SK-N-SH (cell line): ENCODE measurements around the gene LPP. TPM values are rescaled to one million over a fixed set of nuclear protein-coding genes. Genes with fewer than 3 reads are reported as not detected.

ENCODE experiments used
- CTCF ChIA-PET: fragments of 300-600, 350-600 bp; formaldehyde crosslinking; extraction: SDS; loops from one replicate; lab custom pipeline; 2021; lab: Yijun Ruan, JAX
- POLR2A ChIA-PET: fragments of 350-600 bp; sonication (Branson Sonifier 250); formaldehyde crosslinking; extraction: SDS; loops from one replicate; lab custom pipeline; 2020; ENCODE audit warnings: antibody characterized with exemption, inconsistent platforms; lab: Yijun Ruan, JAX
- DNase-seq: peaks from one replicate; pipeline ENCODE4 v3.0.0; 2012
- H2AFZ ChIP-seq: fragments of 200-600 bp; sonication (generic); 2 replicates; pipeline ENCODE4 v1.8.1; 2016; ENCODE audit warnings: antibody characterized with exemption, mild to moderate bottlenecking, low read depth
- H3F3A ChIP-seq: fragments of 200-600 bp; sonication (generic); replicated peaks from 2 replicates; pipeline ENCODE3; 2016; ENCODE audit warnings: antibody characterized with exemption, mild to moderate bottlenecking; ENCODE audit not compliant: insufficient read depth
- H3K27ac ChIP-seq, 2 experiments: fragments of 200-500 bp in 1 of 2; fragments of 200-600 bp in 1 of 2; sonication (Bioruptor generic) in 1 of 2; sonication (generic), shearing (Covaris generic) in 1 of 2; 2 replicates each; pipeline versions ENCODE4 v1.5.1 to v1.6.1; 2014 to 2016; ENCODE audit warnings: low read depth in 2 of 2, inconsistent platforms in 1 of 2, low read length in 1 of 2, mild to moderate bottlenecking in 1 of 2, mixed read lengths in 1 of 2
- H3K27me3 ChIP-seq: fragments of 200-600 bp; sonication (generic), shearing (Covaris generic); 2 replicates; pipeline ENCODE4 v1.6.1; 2016; ENCODE audit warnings: mixed run types; ENCODE audit not compliant: insufficient read depth
- H3K36me3 ChIP-seq, 2 experiments: fragments of 200-500 bp in 1 of 2; fragments of 200-600 bp in 1 of 2; sonication (Bioruptor generic) in 1 of 2; sonication (generic) in 1 of 2; replicated peaks in 1 of 2; 2 replicates each; pipeline versions ENCODE3 to v1.5.1; 2014 to 2016; ENCODE audit warnings: low read length in 1 of 2, mild to moderate bottlenecking in 1 of 2; ENCODE audit not compliant: insufficient read depth in 2 of 2, control insufficient read depth in 1 of 2
- H3K4me1 ChIP-seq, 2 experiments: fragments of 200-500 bp in 1 of 2; fragments of 200-600 bp in 1 of 2; sonication (Bioruptor generic) in 1 of 2; sonication (generic), shearing (Covaris generic) in 1 of 2; 2 replicates each; pipeline versions ENCODE4 v1.5.1 to v1.6.1; 2014 to 2016; ENCODE audit warnings: low read depth in 1 of 2, low read length in 1 of 2, mixed run types in 1 of 2; ENCODE audit not compliant: insufficient read depth in 2 of 2, control insufficient read depth in 1 of 2
- H3K4me2 ChIP-seq: fragments of 200-600 bp; sonication (generic), shearing (Covaris generic); 2 replicates; pipeline ENCODE4 v1.6.1; 2017; ENCODE audit warnings: mixed run types
- H3K4me3 ChIP-seq, 2 experiments: fragments of 200-500 bp in 1 of 2; fragments of 200-600 bp in 1 of 2; sonication (Bioruptor generic) in 1 of 2; sonication (generic), shearing (Covaris generic) in 1 of 2; 2 replicates each; pipeline versions ENCODE4 v1.5.1 to v1.8.1; 2014 to 2016; ENCODE audit warnings: low read depth in 2 of 2, inconsistent platforms in 1 of 2, low read length in 1 of 2, mild to moderate bottlenecking in 1 of 2, mixed read lengths in 1 of 2, moderate library complexity in 1 of 2
- H3K79me2 ChIP-seq: fragments of 200-600 bp; sonication (generic); 2 replicates; pipeline ENCODE4 v1.8.1; 2017; ENCODE audit warnings: mild to moderate bottlenecking; ENCODE audit not compliant: insufficient read depth
- H3K9ac ChIP-seq: fragments of 200-600 bp; sonication (generic); 2 replicates; pipeline ENCODE4 v1.6.1; 2017; ENCODE audit warnings: mixed run types
- H3K9me2 ChIP-seq: fragments of 200-600 bp; sonication (generic); 2 replicates; pipeline ENCODE4 v1.6.1; 2017; ENCODE audit warnings: mixed run types
- H3K9me3 ChIP-seq: fragments of 200-600 bp; sonication (generic); 2 replicates; pipeline ENCODE4 v1.6.1; 2017; ENCODE audit warnings: mixed run types, mild to moderate bottlenecking, moderate library complexity
- H4K20me1 ChIP-seq: fragments of 200-600 bp; sonication (generic); 2 replicates; pipeline ENCODE4 v1.6.1; 2017; ENCODE audit warnings: mild to moderate bottlenecking, mixed run types; ENCODE audit not compliant: insufficient read depth
- EP300 ChIP-seq, 2 experiments: IDR thresholded peaks; 2 replicates each; pipeline versions ENCODE4 v1.4.0 to v1.6.1; 2012; ENCODE audit warnings: borderline replicate concordance in 1 of 2, low read depth in 1 of 2, low read length in 1 of 2
- EZH2phosphoT487 ChIP-seq: fragments of 200-600 bp; sonication (generic); IDR thresholded peaks from 2 replicates; pipeline ENCODE4 v1.6.1; 2017; ENCODE audit warnings: low read depth, mixed run types, mild to moderate bottlenecking, antibody characterized with exemption, moderate library complexity, borderline replicate concordance
- FOSL2 ChIP-seq: IDR thresholded peaks from 2 replicates; pipeline ENCODE4 v1.4.0; 2012; ENCODE audit warnings: low read depth, mild to moderate bottlenecking, moderate library complexity, borderline replicate concordance
- GABPA ChIP-seq: IDR thresholded peaks from 2 replicates; pipeline ENCODE4 v1.4.0; 2012; ENCODE audit warnings: low read depth, mild to moderate bottlenecking
- GATA2 ChIP-seq: sonication (generic); formaldehyde crosslinking; IDR thresholded peaks from 2 replicates; pipeline ENCODE4 v1.5.0; 2020; ENCODE audit warnings: mild to moderate bottlenecking, missing genetic modification reagents
- IRF3 ChIP-seq: fragments of 150-350 bp; IDR thresholded peaks from 2 replicates; pipeline ENCODE4 v1.6.1; 2016; ENCODE audit warnings: mild to moderate bottlenecking, low read depth, low read length
- JUND ChIP-seq: IDR thresholded peaks from 2 replicates; pipeline ENCODE4 v1.4.0; 2012
- MAX ChIP-seq: IDR thresholded peaks from 2 replicates; pipeline ENCODE4 v1.4.0; 2012; ENCODE audit warnings: low read depth
- MEF2A ChIP-seq: IDR thresholded peaks from 2 replicates; pipeline ENCODE4 v1.4.0; 2012; ENCODE audit warnings: low read depth, borderline replicate concordance
- MXI1 ChIP-seq: IDR thresholded peaks from 2 replicates; pipeline ENCODE4 v1.6.1; 2012; ENCODE audit warnings: mild to moderate bottlenecking, low read depth, low read length, improper control_type of control experiment
- NRF1 ChIP-seq: IDR thresholded peaks from 2 replicates; pipeline ENCODE4 v1.6.1; 2012; ENCODE audit warnings: low read depth, mild to moderate bottlenecking, low read length
- PBX3 ChIP-seq: IDR thresholded peaks from 2 replicates; pipeline ENCODE4; 2012
- POLR2AphosphoS5 ChIP-seq: IDR thresholded peaks from 2 replicates; pipeline ENCODE4 v1.6.1; 2012; ENCODE audit warnings: low read depth, low read length
- RFX5 ChIP-seq: IDR thresholded peaks from 2 replicates; pipeline ENCODE4 v1.6.1; 2012; ENCODE audit warnings: mild to moderate bottlenecking, improper control_type of control experiment, low read length
- SMC3 ChIP-seq: IDR thresholded peaks from 2 replicates; pipeline ENCODE4 v1.6.1; 2012; ENCODE audit warnings: low read depth, low read length, improper control_type of control experiment
- TAF1 ChIP-seq: IDR thresholded peaks from 2 replicates; pipeline ENCODE4 v1.6.1; 2012; ENCODE audit warnings: low read depth, mild to moderate bottlenecking, low read length, moderate library complexity, borderline replicate concordance
- TEAD4 ChIP-seq: IDR thresholded peaks from 2 replicates; pipeline ENCODE4 v1.4.0; 2012; ENCODE audit warnings: mild to moderate bottlenecking, borderline replicate concordance; ENCODE audit not compliant: insufficient read depth
- USF2 ChIP-seq: fragments of 150-350 bp; IDR thresholded peaks from 2 replicates; pipeline ENCODE4 v1.6.1; 2017; ENCODE audit warnings: antibody characterized with exemption, low read length, low read depth, borderline replicate concordance
- YY1 ChIP-seq: IDR thresholded peaks from 2 replicates; pipeline ENCODE4 v1.4.0; 2012; ENCODE audit warnings: low read depth, mild to moderate bottlenecking
- WGBS: methylation state at CpG from one replicate; pipeline ENCODE4 v1.1.6; 2017; ENCODE audit warnings: low lambda C conversion rate; 5-methylcytosine and 5-hydroxymethylcytosine counted together
- polyA plus RNA-seq, 3 experiments: library from polyadenylated mRNA; depleted of rRNA; stranded (reverse); fragments of >200 nt; gene quantifications; 2 replicates each; pipeline ENCODE4 v1.2.3, GENCODE V29; 2012

Gene LPP
- polyA plus RNA-seq, 1 of the 3 experiments (the other 2 are of a cell fraction): 6.6 TPM

GRCh38 chr3:188674595-188674994, 520.6 kb downstream of the LPP start (continued):
- no peak for TF ChIP-seq EP300 (IDR thresholded peaks at IDR 0.05; ENCODE audit: borderline replicate concordance in 1 of 2, low read depth in 1 of 2, low read length in 1 of 2)

GRCh38 chr3:188677344-188677743, 523.4 kb downstream of the LPP start:
- TF ChIP-seq MAX (no peak), EZH2phosphoT487 (no peak), YY1 (no peak), TAF1 (no peak), GABPA (no peak), USF2 (no peak), POLR2AphosphoS5 (no peak), FOSL2 (no peak), GATA2 (CRISPR knock-in tag) (no peak), PBX3 (no peak), NRF1 (no peak), MXI1 (no peak), IRF3 (no peak), MEF2A (no peak), TEAD4 (no peak), SMC3 (no peak), RFX5 (no peak), JUND (no peak)
- no peak overlapping the region for H3K9ac ChIP-seq
- no peaks in the 10 kb centered on the region for H3K9me3 ChIP-seq
- H4K20me1 ChIP-seq: no peaks in the 10 kb centered on the region
- H3K4me1 ChIP-seq: peaks cover 0 to 16% of the 10 kb centered on the region in 2 experiments; a peak in 1 of 4 replicates
- H3K36me3 ChIP-seq: peaks cover 0 to 18% of the 10 kb centered on the region in 2 experiments
- no peak overlapping the region for H2AFZ ChIP-seq
- peaks cover under 1% of the 10 kb centered on the region for H3F3A ChIP-seq
- WGBS: 95% methylated on average over 1 of the region's 1 CpG
- H3K4me2 ChIP-seq: no peak overlapping the region
- no peak overlapping the region for H3K4me3 ChIP-seq
- no peak for DNase-seq
- ChIA-PET CTCF (no interaction called here), POLR2A (no interaction called here)
- no peaks in the 10 kb centered on the region for H3K9me2 ChIP-seq
- no peak overlapping the region for H3K27ac ChIP-seq
- no peaks in the 10 kb centered on the region for H3K27me3 ChIP-seq
- peaks cover 49% of the 10 kb centered on the region; the same call in 1 of the 2 replicates for H3K79me2 ChIP-seq
